HG03064 (cell line): ENCODE results near the gene ARHGAP30.
"Not testable (repeated sequence)": the region's sequence is repeated elsewhere in the genome, so short reads cannot be mapped to it uniquely, and the experiment has no call there.

Experiments used
- ATAC-seq: cut with Tn5 transposase; IDR thresholded peaks from one replicate; pipeline ENCODE4 v1.9.1; 2021; ENCODE audit warnings: low read depth; ENCODE audit not compliant: unreplicated experiment

The ARHGAP30 gene

DNA sequence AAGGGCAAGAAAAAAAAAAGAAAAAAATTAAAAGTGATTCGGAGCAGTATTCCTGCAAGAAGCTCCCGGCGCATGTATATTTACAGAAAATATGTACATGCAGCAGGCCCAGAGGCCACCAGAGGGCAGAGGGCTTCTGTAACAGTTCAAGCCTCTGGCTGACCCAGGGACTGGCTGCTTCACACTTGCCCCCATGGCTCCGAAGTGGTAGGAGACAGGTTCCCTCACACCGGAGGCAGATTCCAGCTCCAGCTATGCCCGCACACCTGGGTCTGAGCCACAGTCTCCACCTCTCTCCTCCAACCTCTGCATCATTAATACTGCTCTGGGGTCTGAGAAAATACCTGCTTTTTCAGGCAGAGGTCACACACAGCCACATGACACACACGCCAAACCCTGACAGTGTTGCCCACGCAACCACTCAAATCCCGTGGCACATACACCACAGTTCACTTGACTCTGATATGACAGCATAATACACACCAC lies 2.2 kb upstream of the ARHGAP30 start:
- no peak for ATAC-seq

DNA sequence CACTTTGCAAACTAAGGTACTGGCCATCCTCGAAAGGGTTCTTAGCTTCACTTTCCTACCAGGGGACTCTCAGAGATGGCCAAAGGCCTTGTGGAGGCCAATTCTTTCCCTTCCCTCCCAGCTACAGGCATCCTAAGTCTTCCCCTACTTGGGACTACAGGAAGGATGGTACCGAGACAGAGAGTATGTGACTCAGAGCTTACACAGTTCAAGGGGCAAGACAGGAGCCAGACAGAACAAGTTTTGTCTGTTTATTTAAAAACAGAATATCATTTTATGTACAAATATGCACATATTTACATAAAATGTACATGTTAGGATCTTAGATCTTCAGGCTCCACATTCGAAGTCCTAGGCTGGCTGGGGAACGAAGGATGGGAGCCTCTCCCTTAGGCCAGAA lies 1.1 kb upstream of the ARHGAP30 start:
- ATAC-seq, result no peak

DNA sequence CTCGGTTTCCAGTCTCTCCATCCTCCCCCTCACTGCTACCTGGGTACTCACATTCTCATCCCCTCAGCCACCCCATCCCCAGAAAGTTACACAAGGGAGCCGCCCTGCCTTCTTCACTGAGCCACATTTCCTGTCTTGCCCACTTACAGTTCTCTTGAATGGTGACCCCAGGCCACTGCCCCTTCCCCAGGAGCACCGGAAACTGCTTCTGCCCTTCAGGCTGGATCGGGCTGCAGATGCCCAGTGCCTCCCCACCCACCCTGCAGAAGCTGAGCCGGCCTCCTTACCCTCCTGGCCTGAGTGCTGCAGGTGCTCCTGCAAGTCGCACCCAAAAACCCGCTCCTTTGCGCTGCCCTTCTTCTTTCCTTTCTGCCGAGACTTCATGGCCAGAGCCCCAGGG lies 450 bp downstream of the ARHGAP30 start:
- ATAC-seq, result no peak

DNA sequence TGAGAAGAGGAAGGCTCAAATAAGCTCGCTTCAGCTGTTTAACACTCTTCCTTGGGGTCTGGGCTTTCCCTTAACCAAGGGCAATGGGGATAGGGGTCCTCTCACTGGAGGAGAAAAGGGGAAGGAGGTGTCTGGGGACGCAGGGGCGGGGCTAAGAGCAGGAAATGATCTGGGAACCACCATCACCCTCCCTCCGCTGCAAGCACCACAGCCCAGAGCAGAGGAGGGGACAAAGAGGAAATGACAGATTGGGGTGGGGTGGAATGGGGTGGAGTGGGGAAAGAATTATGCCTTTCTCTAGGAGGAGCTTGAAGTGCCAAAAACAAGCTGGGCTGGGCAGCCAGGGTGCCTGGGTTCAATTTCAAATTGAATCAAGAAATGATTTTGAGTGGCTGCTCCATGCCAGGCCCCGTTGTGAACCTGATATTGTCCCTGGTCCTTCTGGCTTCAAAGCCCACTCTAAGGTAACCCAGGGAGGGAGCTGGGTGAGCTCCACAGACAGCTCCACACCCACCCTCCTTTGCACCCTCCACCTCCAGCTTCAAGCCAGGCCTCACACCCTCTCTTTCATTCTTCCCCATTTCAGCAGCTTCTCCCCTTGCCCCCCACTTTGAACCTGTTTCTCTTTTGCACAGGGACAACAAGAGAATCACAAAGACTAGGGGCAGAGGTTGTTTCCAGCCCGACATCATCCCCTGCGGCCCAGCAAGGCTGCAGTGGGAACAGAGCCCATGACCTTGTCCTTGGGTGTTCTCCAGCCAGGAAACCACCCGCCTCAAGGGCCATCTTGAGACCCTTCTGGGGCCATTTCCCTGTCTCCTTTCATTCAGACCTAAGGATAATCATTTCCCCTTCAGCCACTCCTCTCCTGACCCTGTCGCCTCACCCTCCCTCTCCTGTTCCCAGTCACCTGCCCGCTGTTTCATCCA lies 1.1 kb downstream of the ARHGAP30 start:
- peak; percentile 49 for ATAC-seq

DNA sequence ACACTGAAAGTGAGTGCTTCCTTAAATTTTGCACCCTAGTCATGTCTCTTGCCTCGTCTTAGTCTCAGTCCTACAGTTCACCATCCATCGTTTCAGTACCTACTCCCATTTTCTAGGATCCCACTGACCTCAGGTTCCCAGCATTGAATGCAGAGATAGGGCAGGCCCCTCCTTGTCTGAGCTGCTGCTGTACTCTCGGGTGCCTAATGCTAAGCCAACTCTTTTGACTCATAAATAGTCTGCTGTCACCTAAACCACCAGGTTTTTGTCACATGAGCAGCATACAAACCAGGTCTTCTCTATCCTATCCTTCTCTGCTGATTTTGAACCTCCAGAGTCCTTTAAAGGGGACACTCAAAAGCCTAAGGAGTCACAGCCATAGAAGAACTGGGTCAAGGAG lies 3.0 kb downstream of the ARHGAP30 start:
- no peak for ATAC-seq

DNA sequence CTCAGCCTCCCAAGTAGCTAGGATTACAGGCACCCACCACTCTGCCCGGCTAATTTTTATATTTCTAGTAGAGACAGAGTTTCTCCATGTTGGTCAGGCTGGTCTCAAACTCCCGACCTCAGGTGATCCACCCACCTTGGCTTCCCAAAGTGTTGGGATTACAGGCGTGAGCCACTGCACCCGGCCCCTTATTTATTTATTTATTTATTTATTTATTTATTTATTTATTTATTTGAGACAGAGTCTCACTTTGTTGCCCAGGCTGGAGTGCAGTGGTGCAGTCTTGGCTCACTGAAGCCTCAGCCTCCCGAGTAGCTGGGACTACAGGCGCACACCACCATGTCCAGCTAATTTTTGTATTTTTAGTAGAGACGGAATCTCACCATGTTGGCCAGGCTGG lies 4.0 kb downstream of the ARHGAP30 start:
- ATAC-seq, result not testable (repeated sequence)

DNA sequence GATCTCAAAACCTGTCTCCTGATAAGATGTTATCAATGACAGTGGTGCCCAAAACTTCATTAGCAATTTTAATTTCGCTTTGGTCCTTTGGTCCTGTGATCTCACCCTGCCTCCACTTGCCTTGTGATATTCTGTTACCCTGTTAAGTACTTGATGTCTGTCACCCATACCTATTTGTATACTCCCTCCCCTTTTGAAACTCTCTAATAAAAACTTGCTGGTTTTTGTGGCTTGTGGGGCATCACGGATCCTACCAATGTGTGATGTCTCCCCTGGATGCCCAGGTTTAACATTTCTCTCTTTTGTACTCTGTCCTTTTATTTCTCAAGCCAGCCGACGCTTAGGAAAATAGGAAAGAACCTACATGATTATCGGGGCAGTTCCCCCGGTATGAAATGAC lies 5.8 kb downstream of the ARHGAP30 start:
- not testable (repeated sequence) for ATAC-seq

DNA sequence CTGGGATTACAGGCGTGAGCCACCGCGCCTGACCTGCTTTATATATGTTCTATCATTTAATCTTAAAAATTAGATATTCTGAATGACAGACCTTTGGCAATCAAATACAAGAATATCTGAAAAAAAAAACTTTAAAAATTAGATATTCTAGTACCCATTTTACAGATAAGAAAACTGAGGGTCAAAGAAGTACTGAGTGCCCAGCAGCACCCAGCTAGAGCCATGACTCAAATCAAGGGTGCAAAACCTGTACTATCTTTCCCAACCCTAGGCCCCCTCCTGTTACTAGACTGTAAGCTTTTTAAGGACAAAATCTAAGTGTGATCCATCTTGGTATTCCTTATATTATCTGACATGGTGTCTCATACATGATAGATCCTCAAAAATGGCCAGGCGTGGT lies 8.3 kb downstream of the ARHGAP30 start:
- no peak for ATAC-seq

DNA sequence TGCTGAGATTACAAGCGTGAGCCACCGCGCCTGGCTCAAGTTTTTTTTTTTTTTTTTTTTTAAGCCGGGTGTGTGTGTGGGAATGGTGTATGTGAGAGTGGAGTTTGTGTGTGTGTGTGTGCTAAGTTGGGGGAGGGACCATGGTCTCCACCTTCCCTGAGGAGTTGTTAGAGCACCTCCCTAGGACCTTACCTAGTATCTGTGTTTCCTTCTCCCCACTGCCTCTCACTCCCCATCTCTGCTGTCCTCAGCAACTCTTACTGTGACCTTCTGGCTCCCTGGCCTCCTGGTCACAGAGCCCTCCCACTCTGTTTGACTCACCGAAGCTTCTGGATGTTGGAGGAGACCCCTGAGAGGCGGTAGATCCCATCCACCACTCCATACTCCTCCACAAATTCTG lies 10.4 kb downstream of the ARHGAP30 start:
- ATAC-seq, result no peak

DNA sequence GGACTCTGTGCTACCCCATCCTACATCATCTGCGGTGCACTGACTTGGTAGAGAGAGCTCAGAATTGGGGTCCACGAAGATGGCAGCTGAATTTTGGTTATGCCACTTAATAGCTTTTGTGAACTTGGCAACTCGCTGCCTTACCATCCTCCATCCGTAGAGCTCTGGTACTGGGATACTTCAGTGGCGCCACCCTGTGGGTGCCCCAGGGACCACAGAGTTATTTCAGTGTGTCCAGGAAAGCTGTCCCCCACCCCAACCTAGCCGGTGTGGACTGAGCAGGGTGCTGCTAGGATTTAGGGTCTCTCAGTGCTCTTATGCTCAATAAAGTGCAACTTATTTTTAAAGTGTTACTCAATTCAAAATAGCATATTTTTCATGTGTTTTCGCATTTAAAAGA lies 14.9 kb downstream of the ARHGAP30 start:
- ATAC-seq, result no peak

DNA sequence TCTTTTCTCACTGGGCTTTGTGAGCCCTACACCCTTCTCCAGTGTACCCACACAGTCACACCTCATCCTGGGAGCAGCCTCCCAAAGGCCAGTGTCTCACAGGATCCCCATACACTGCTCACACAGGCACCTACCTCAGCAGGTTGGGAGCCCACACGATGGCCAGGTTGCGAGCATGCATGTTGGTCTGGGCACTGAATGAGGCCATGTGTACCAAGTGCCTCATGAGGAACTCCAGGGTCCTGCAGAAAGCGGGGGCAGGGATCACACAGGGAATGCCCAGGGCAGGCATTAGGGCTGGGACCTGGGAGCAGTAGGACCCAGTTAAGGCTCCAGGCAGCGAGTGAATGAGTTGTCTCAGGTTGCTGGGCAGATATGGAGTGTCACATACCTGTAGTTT lies 15.5 kb downstream of the ARHGAP30 start:
- no peak for ATAC-seq

DNA sequence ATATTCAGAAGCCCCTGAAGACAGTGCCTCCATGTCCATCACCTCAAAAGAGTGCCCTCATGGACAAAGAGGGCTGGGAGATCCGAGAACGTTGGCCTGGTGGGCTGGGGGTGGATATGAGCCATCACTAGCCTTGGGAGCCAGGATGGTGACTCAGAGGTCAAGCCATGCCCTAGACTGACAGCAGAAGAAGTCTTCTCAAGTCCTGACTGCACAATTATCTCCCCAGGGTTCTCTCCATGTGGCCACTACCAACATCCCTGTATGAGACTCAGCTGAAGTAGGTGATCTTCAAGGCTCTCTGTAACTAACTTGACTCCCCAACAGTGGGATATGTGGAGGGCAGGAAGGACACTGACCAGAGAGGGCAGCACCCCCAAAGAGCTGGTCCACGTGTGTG lies 16.8 kb downstream of the ARHGAP30 start:
- no peak for ATAC-seq

DNA sequence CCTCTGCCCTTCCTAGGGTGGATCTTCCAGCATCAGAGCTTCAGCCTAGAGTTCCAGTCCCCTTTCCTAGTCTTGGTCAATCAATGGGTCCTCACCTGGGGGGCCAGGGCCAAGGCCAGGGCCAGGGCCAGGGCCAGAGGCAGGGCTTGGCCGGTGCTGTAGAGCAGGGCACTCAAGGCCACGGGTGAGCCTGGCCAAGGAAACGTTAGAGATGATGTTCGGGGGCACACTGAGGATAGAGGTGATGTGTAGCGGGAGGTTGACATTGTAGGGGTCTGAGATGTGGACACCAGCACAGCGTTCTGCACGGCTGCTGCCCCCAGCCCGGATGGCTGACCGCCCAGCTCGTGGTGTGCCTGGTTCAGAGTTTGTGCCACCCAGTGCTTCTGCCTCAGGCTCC lies 18.5 kb downstream of the ARHGAP30 start:
- ATAC-seq, result no peak

DNA sequence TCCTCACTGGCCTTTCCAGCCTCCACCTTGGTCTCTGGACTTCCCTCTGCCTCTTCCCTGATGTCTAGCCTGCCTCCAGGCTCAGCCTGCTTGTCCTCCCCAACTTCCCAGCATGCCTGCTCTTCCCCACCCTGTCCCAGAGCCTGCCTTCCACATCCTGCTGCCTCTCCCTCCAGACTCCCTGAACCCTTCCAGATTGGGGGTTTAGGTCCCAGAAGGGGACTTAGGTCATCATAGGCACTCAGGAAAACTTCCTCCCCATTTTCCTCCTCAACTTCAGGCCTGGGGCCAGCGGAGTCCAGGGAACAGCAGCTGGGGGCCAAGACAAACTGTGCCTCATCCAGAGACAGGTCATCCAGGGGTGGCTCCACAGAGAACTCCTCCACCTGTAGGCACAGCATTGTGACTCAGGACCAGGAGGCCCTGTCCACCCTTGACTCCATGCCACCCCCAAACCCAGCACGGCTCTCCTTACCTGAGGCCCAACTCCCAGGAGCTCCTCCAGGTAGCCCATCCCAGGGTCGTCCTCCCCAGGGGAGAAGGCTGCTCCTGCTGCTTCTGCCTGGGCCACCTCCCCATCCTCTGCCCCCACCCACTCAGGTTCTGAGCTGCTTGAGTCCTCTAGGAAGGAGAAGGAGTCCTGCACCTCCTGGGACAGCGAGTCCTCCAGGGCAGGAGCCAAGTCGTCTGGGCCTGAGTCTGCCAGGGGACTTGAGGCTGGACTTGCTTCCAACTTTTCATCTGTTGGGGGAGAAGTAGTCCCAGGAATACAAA lies 20.6 kb downstream of the ARHGAP30 start:
- no peak for ATAC-seq

DNA sequence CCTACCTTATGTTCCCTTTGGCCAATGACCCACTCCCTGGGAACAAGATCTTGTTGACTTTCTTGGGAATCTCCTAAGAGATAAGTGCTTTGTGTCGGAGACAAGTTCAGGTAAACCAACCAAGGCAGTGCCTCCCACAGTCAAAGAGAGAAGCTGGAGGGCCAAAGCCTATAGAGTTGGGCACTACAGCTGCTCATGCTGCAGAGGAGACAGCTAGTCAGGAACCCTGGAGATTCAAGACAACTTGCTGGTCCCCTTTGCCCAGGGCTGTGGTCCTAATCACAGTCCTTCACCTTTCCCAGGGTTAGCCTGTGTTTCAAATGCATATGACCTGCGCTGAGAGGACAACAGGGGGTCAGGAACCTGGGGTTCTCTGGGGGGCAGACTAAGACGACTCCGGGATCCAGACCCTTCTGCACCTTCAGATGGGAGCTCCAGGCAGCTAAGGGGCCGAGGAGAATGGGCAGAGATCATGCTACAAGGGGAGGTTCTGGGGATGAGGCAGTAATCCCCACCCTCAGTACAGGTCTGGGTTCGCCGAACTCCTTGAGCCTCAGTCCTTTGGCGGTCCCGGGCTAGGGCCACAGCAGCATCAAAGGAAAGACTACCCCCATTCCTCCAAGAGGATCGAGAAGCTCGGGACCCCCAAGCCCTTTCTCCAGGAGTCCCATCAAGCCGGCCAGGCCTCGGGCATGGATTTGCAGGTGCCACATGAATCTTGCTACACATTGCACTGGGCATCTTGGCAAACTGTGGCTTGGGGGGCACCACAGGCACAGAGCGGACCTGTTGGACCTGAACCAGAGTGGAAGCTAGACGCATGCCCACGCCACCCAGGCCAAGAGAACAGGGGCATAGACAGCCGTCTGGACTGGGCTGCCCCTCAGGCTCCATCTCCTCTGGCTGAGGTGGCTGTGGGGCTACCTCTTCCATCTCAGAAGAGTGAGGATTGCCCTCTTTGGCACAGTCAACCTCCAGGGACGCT lies 22.0 kb downstream of the ARHGAP30 start:
- ATAC-seq, result no peak

DNA sequence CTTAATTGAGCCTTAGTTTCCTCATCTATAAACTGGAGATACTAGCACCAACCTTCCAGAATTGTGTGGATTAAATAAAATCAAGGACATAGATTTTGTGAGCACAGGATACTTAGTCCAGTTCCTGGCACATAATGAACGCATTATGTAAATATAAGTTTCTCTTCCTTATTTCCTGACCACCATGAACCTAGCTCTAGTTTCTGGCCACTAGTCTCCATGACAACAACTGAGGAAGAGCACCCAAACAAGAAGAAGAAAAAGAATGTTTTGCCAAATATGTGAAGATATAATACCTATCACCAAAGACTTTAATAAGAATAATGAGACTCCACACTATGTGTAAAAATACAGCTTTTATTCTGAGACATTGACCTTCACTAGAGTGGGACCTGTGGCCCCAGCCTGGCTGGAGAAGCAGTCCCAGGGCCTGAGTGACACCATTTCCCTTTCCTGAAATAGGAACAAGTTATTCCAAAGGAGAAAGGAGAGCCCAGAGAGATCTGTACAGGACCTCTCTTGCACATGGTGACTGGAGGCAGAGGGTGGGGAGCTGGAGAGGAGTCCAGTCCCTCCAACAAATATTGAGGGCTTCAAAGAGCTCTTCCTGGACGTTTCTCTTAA lies 23.0 kb downstream of the ARHGAP30 start:
- ATAC-seq, result peak; percentile 40

DNA sequence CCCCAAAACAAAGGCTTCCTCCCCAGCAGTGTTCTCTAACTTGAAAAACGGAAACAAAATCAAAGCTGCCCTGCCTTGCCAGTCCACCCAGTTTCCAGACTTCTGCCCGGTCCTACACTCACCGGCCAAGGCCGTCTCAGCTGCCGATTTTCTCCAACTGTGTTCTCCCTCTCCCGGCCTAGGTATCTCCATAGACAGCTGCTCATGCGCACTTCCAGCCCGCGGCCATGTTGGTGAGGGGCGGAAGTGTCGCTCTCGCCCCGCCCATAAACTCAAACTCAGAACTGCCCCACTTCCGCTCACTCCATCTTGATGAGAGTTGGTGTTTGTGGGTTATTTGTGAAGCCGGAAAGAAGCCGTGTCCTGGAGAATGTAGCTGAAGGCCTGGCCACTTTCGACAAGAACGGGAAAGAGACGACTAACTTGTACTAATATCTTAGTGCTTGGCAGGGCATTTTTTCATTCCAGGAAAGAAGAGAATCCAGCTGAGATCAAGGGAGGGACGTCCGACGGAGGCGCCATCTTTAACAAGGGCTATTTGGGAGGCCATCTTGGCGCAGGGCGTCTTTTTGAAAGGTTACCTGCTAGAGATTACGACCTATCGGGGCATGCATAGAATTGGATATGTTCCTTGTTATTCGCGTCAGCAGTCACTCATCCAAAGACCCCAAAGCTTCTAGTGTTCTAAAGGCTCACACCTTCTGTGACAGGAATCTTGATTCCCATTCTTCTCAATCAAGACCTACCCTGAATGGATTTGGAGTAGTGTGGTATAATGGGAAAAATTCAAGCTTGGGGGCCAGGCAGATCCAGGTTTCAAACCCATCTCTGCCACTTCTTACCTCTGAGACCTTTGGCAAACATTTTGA lies 23.7 kb downstream of the ARHGAP30 start, which contains the start of gene USF1:
Gene USF1 (minus strand): TSS at position 242 of the 869 bp plus-strand sequence. CDS start 2,702 bp downstream, outside the sequence.
- peak; percentile 53 for ATAC-seq

DNA sequence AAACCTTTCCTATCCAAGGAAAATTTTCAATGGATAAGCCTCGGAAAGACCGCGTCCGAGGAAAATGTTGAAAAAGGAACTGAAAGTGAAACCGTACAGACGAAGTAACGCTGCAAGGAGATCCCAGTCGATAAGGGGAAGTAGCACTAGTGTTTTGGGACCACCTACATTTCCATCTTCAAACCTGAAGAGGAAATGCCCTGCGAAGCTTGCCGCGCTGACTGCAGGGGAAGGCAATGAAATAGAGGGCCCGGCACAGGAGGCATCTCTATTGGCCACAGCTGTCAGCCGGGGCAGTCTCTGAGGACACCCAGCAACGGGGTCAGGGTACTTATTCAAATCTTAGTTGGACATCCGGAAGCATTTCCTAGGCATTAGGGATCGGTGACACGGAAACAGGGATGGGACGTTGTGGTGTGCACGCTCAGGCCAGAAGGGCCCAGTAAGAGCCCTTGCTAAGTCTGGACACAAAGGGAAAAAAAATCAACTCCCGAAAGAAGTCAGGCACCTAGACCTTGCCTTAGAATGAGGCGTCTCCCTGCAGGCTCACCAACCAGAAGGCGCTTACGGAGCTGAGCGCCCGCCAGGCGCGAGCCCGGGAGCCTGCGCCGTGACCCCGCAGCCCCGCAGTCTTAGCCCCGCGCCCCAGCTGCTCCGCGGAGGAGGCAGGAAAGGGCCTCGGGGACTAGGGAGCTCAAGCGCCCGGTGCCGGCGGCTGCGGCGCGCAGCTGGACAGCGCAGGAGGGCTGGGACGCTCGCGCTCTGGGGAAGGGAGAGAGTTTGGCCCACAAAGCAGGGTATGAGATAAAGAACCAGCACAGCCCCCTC lies 24.6 kb downstream of the ARHGAP30 start:
- ATAC-seq, result no peak
